ENCODE results near the gene MS4A13.
"Not testable (repeated sequence)": the region's sequence is repeated elsewhere in the genome, so short reads cannot be mapped to it uniquely, and the experiment has no call there.

Gene MS4A13

DNA sequence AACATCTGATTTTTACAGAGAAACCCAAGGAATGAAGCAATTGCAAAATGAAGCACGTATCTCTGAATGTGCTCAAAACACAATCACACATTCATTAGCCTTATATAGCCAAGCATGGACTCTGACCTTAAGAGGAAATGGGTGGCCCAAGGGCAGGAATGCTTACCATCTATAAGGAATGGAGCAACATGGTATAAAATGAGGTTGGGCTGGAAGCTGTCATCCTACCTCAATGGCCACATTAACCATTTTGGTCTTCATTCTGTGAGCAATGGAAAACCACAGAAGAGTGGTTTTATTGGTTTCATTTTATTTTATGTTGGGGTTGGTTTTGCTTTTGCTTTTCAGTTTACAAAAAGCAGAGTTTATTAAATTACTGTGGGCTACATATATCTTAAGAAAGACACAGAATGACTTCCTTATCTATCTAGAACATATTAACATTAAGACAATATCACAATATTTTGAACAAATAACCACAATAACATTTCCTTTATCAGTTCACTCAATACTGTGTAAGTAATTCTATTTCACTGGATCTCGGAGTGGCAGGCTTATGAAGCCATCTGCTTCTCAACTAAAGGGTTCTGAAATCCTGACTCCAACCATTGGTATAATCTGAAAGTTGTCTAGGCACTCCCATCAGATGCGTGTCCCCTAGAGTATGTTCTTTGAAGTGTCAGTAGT lies 10.8 kb upstream of the MS4A13 start:
- H3K27me3 ChIP-seq (ENCODE audit: control insufficient read depth, insufficient read depth, low read length): no peaks in the 10 kb centered on the region
- H3K27ac ChIP-seq (ENCODE audit: low read depth, low read length): no peak overlapping the region
- H3K36me3 ChIP-seq (ENCODE audit: control insufficient read depth, insufficient read depth, low read length): no peaks in the 10 kb centered on the region
- no peaks in the 10 kb centered on the region for H3K4me1 ChIP-seq (ENCODE audit: control insufficient read depth, insufficient read depth, low read length)
- no peak overlapping the region for H3K4me3 ChIP-seq (ENCODE audit: low read length)
- no peak overlapping the region for H3K9ac ChIP-seq (ENCODE audit: low read length)

DNA sequence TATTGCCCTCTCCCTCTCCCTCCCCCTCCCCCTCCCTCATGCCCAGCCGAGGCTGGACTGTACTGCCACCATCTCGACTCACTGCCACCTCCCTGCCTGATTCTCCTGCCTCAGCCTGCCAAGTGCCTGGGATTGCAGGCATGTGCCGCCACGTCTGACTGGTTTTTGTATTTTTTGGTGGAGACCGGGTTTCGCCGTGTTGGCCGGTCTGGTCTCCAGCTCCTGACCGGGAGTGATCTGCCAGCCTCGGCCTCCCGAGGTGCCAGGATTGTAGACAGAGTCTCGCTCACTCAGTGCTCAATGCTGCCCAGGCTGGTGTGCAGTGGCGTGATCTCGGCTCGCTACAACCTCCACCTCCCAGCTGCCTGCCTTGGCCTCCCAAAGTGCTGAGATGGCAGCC lies 5.6 kb upstream of the MS4A13 start:
- H3K4me3 ChIP-seq (ENCODE audit: low read length); H3K9ac ChIP-seq (ENCODE audit: low read length); H3K27me3 ChIP-seq (ENCODE audit: control insufficient read depth, insufficient read depth, low read length); H3K27ac ChIP-seq (ENCODE audit: low read depth, low read length); H3K36me3 ChIP-seq (ENCODE audit: control insufficient read depth, insufficient read depth, low read length); H3K4me1 ChIP-seq (ENCODE audit: control insufficient read depth, insufficient read depth, low read length): not testable (repeated sequence)

DNA sequence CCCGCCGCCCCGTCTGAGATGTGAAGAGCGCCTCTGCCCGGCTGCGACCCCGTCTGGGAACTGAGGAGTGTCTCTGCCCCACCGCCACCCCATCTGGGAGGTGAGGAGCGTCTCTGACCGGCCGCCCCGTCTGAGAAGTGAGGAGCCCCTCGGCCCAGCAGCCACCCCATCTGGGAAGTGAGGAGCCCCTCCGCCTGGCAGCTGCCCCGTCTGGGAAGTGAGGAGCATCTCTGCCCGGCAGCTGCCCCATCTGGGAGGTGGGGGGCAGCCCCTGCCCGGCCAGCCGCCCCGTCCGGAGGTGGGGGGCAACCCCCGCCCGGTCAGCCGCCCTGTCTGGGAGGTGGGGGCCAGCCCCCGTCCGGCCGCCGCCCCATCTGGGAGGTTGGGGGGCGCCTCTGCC lies 5.0 kb upstream of the MS4A13 start:
- H3K36me3 ChIP-seq (ENCODE audit: control insufficient read depth, insufficient read depth, low read length); H3K9ac ChIP-seq (ENCODE audit: low read length); H3K27me3 ChIP-seq (ENCODE audit: control insufficient read depth, insufficient read depth, low read length); H3K4me3 ChIP-seq (ENCODE audit: low read length); H3K4me1 ChIP-seq (ENCODE audit: control insufficient read depth, insufficient read depth, low read length); H3K27ac ChIP-seq (ENCODE audit: low read depth, low read length): not testable (repeated sequence)

DNA sequence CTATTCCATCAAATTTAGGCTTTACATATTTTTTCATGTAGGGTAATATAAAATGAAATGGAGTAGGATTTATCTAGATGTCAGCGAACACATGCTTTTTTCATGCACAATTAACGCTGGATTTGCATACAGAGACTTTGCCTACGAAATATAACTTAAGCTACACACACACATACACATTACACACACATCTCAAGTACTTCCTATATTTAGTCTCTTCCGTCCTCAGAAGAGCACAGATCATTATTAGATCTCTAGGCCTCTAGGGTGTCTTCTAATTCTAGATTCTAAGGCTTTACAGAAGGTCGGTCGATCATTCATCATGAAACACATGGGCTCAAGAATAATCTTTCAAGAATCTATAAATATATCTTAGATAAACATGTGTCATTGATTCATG lies 3.8 kb upstream of the MS4A13 start:
- no peaks in the 10 kb centered on the region for H3K4me1 ChIP-seq (ENCODE audit: control insufficient read depth, insufficient read depth, low read length)
- no peaks in the 10 kb centered on the region for H3K36me3 ChIP-seq (ENCODE audit: control insufficient read depth, insufficient read depth, low read length)
- no peak overlapping the region for H3K4me3 ChIP-seq (ENCODE audit: low read length)
- H3K27ac ChIP-seq (ENCODE audit: low read depth, low read length): no peak overlapping the region
- H3K27me3 ChIP-seq (ENCODE audit: control insufficient read depth, insufficient read depth, low read length): no peaks in the 10 kb centered on the region
- H3K9ac ChIP-seq (ENCODE audit: low read length): no peak overlapping the region

DNA sequence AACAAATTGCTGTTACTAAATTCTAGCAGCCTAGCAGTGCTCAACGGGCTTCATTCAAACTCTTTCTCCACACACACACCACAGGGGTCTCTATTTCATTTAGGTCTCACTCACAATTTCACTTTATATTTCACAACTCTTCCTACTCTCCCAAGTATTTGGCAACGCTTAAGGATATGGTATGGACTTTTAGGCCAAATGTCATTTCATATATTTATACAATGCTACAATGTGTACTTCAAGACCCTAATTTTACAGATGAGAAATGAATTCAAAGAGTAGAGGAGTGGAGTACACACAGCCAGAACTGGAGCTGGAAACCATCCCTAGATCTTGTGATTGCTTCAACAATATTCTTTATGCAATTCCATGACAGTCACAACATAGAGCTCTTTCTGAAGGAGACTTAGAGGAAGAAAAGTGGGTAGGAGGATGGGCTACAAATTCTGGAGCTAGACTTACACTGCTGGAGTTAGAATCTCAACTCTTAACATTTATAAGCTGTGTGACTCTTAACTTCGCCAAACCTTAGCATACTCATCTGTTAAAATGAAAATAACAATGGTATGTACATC lies 2.5 kb upstream of the MS4A13 start:
- Histone ChIP-seq H3K9ac (ENCODE audit: low read length) (no peak overlapping the region), H3K27ac (ENCODE audit: low read depth, low read length) (no peak overlapping the region), H3K4me3 (ENCODE audit: low read length) (no peak overlapping the region), H3K36me3 (ENCODE audit: control insufficient read depth, insufficient read depth, low read length) (no peaks in the 10 kb centered on the region), H3K4me1 (ENCODE audit: control insufficient read depth, insufficient read depth, low read length) (no peaks in the 10 kb centered on the region), H3K27me3 (ENCODE audit: control insufficient read depth, insufficient read depth, low read length) (no peaks in the 10 kb centered on the region)

DNA sequence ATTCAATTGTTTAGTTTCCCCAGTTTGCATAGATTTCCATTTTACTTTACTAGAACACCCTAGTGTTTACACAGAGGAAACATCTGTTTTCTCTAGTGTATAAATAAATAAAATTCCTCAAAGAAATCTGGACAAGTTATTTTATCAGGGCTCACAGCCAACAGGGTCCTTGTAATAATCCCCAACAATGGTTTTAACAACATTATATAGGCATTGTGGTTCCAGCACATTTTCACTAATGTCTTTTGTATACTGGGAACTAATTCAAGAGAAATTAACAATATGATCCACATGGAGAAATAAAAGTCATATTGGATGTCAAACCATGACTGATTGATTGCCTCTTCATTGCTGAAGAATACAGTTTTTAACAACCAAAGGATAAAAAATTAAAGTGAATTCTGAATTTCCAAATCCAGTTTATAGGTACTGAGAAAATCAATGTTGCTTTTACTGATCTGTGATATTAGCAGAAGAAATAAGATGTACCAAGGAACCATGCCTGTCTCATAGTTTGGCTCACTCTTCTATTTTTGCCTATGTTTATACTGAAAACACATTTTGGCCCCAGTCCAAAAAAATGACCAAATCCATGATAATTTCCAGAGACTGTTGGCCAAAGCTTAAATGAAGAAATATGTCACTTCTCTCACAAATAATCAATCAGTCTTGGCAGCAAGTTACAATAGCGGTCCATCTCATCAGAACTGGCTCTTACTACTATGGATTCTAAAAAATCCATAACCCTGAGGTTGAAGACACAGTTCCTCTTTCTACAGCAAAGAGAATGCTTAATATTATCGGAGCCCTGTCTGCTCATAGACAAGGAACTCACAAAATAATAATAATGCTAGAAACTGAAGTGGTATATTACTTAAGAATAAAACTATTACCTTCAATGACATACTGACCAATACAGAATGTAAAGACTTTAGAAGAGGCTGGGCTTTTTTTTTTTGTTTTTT lies 1.4 kb upstream of the MS4A13 start:
- no peak overlapping the region for H3K27ac ChIP-seq (ENCODE audit: low read depth, low read length)
- H3K27me3 ChIP-seq (ENCODE audit: control insufficient read depth, insufficient read depth, low read length): no peaks in the 10 kb centered on the region
- H3K4me3 ChIP-seq (ENCODE audit: low read length): no peak overlapping the region
- no peaks in the 10 kb centered on the region for H3K36me3 ChIP-seq (ENCODE audit: control insufficient read depth, insufficient read depth, low read length)
- no peaks in the 10 kb centered on the region for H3K4me1 ChIP-seq (ENCODE audit: control insufficient read depth, insufficient read depth, low read length)
- no peak overlapping the region for H3K9ac ChIP-seq (ENCODE audit: low read length)

DNA sequence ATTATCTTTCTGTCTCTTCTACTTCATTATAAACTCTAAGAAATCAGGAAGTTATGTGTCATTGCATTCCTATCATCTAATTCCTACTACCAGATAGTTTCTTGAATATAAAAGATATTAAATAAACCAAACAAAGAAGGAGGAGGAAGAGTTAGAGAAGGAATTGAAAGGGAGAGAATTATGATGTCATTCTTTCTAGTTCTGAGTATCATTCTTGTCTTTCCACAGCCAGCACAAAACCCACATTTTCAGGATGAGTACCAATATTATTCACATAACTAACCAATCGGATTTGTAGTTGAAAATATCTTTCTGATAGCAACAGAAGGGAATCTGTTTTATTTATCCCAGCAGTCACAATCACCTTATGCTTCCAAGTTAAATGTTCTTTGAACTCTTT lies 13.3 kb downstream of the MS4A13 start:
- H3K27ac ChIP-seq (ENCODE audit: low read depth, low read length): no peak overlapping the region
- H3K4me1 ChIP-seq (ENCODE audit: control insufficient read depth, insufficient read depth, low read length): no peaks in the 10 kb centered on the region
- H3K36me3 ChIP-seq (ENCODE audit: control insufficient read depth, insufficient read depth, low read length): no peaks in the 10 kb centered on the region
- no peaks in the 10 kb centered on the region for H3K27me3 ChIP-seq (ENCODE audit: control insufficient read depth, insufficient read depth, low read length)
- H3K4me3 ChIP-seq (ENCODE audit: low read length): no peak overlapping the region
- no peak overlapping the region for H3K9ac ChIP-seq (ENCODE audit: low read length)

DNA sequence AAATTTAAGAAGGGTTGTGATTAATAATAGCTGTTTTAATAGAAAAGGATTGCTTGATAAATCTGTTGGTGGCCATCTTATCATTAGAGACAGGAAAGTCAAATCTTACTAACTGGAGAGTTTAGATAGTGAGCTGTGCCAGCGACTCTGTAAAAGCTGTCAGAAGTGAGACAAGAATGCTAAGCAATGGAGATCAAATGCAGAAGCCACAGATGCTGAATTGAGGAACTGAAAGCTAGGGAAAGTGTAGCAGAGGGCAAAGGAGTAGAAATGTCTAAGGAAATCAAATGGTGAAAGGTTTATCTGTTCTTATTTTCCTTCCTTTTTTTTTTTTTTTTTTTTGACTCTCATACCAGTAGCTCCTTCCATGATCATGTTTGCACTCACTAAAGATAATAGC lies 13.7 kb downstream of the MS4A13 start:
- H3K9ac ChIP-seq (ENCODE audit: low read length): no peak overlapping the region
- H3K4me3 ChIP-seq (ENCODE audit: low read length): no peak overlapping the region
- H3K27ac ChIP-seq (ENCODE audit: low read depth, low read length): no peak overlapping the region
- H3K27me3 ChIP-seq (ENCODE audit: control insufficient read depth, insufficient read depth, low read length): no peaks in the 10 kb centered on the region
- no peaks in the 10 kb centered on the region for H3K36me3 ChIP-seq (ENCODE audit: control insufficient read depth, insufficient read depth, low read length)
- H3K4me1 ChIP-seq (ENCODE audit: control insufficient read depth, insufficient read depth, low read length): no peaks in the 10 kb centered on the region

DNA sequence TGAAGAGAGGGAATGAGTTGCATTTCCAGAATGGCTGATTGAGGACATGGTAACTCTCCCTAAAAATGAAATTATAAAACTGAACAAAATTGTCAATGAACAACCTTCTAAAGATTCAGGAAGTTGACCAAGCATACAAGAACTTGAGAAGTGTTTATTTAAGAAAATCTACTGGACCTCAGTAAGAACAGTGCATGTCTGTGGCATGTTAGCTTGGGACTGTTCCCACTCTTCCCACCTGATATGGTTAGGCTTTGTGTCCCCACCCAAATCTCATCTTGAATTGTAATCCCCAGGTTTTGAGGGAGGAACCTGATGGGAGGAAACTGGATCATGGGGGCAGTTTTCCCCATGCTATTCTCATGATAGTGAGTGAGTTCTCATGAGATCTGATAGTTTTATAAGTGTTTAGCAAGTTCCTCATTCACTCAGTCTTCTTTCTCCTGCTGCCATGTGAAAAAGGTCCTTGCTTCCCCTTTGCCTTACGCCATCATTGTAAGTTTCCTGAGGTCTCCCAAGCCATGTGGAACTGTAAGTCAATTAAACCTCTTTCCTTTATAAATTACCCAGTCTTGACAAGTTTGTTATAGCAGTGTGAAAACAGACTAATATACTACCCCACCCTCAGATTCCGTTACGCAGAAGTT lies 15.4 kb downstream of the MS4A13 start:
- no peak overlapping the region for H3K9ac ChIP-seq (ENCODE audit: low read length)

DNA sequence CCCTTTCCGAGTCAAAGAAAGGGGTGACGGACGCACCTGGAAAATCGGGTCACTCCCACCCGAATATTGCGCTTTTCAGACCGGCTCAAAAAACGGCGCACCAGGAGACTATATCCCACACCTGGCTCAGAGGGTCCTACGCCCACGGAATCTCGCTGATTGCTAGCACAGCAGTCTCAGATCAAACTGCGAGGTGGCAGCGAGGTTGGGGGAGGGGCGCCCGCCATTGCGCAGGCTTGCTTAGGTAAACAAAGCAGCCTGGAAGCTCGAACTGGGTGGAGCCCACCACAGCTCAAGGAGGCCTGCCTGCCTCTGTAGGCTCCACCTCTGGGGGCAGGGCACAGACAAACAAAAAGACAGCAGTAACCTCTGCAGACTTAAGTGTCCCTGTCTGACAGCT lies 17.2 kb downstream of the MS4A13 start:
- not testable (repeated sequence) for H3K27ac ChIP-seq (ENCODE audit: low read depth, low read length); H3K4me3 ChIP-seq (ENCODE audit: low read length); H3K36me3 ChIP-seq (ENCODE audit: control insufficient read depth, insufficient read depth, low read length); H3K9ac ChIP-seq (ENCODE audit: low read length); H3K27me3 ChIP-seq (ENCODE audit: control insufficient read depth, insufficient read depth, low read length); H3K4me1 ChIP-seq (ENCODE audit: control insufficient read depth, insufficient read depth, low read length)

More for the DNA sequence above, 15.4 kb downstream of the MS4A13 start:
- Histone ChIP-seq H3K4me1 (ENCODE audit: control insufficient read depth, insufficient read depth, low read length) (no peaks in the 10 kb centered on the region), H3K36me3 (ENCODE audit: control insufficient read depth, insufficient read depth, low read length) (no peaks in the 10 kb centered on the region), H3K27ac (ENCODE audit: low read depth, low read length) (no peak overlapping the region), H3K27me3 (ENCODE audit: control insufficient read depth, insufficient read depth, low read length) (no peaks in the 10 kb centered on the region), H3K4me3 (ENCODE audit: low read length) (no peak overlapping the region)

DNA sequence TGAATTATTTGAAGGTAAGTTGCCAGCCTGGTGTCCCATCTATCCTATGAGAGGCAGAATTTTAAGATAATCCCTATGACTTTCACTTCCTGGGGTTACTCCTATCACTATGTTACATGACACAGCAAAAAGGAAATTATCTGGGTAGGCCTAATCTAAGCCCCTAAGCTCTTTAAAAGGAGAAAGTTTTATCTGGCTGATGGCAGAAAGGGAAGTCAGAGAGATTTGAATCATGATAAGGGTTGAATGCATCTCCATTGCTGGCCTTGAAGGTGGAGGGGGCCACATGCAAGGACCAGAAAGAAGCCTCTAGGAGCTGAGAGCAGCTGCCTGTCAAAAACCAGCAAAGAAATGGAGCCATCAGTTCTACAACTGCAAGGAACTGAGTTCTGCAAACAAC lies 23.4 kb downstream of the MS4A13 start:
- not testable (repeated sequence) for H3K27ac ChIP-seq (ENCODE audit: low read depth, low read length); H3K36me3 ChIP-seq (ENCODE audit: control insufficient read depth, insufficient read depth, low read length); H3K4me3 ChIP-seq (ENCODE audit: low read length); H3K4me1 ChIP-seq (ENCODE audit: control insufficient read depth, insufficient read depth, low read length); H3K27me3 ChIP-seq (ENCODE audit: control insufficient read depth, insufficient read depth, low read length); H3K9ac ChIP-seq (ENCODE audit: low read length)

DNA sequence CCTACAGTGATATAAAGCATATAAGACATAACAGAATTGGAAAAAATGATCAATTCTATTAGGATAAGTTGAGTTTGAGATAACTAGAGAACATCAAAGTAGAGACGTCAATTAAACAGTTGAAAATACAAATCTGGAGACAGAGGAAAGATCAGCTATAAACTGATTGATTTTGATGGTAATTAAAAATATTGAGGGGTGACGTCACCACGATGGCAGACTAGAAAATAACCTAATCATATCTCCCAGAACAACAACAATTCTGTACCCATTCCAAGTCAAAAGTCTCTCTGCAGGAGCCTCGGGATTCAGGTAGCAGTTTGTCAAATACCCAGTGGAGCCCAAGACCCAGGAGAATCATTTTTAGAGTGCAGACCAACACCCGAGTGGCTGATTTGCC lies 28.9 kb downstream of the MS4A13 start:
- H3K27me3 ChIP-seq (ENCODE audit: control insufficient read depth, insufficient read depth, low read length): no peaks in the 10 kb centered on the region
- no peak overlapping the region for H3K4me3 ChIP-seq (ENCODE audit: low read length)
- no peaks in the 10 kb centered on the region for H3K36me3 ChIP-seq (ENCODE audit: control insufficient read depth, insufficient read depth, low read length)
- no peaks in the 10 kb centered on the region for H3K4me1 ChIP-seq (ENCODE audit: control insufficient read depth, insufficient read depth, low read length)
- H3K27ac ChIP-seq (ENCODE audit: low read depth, low read length): no peak overlapping the region
- no peak overlapping the region for H3K9ac ChIP-seq (ENCODE audit: low read length)
